Neural cell (in vitro differentiated cells): Measurements from ENCODE around the gene ASCC1.

Experiments
- POLR2AphosphoS5 ChIP-seq: IDR thresholded peaks from 2 replicates; pipeline ENCODE4 v1.6.1; 2012
- TF ChIP-seq, protein P1 (sequence below): fragments of 450-650 bp; IDR thresholded peaks from 2 replicates; pipeline ENCODE4 v1.5.1; 2014; ENCODE audit warnings: antibody characterized with exemption, mild to moderate bottlenecking, moderate library complexity; ENCODE audit not compliant: poor library complexity, severe bottlenecking

DNA sequence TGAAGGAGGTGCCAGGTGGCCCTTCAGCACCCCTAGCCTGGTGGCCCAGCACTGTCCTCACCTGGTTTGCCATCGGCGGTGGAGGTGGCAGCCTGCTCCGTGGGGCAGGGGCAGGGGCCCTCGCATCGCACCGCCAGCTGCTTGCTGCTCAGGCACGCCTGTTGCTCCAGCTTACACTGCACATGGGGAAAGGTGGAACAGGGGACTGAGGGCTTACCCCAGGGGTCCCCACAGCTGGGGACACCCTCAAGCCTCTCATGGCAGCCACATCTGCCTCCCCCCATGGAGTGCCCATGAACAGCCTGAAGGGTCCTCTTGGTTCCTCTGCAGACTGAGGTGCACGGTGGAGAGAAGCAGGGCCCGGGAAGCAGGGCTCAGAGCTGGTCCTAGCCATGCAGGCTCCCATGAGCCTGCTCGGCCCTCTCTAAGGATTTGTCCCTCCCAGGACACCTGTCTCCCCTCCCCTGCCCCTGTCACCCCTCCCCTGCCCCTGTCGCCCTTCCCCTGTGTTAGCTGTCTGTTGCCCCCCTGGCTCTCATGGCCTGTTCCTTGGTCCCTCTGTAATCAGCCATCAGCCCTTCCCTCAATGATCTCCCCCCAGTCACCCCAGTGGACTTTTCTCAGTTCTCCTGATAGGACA lies 147.8 kb downstream of the ASCC1 start:
- TF ChIP-seq, protein P1, sequence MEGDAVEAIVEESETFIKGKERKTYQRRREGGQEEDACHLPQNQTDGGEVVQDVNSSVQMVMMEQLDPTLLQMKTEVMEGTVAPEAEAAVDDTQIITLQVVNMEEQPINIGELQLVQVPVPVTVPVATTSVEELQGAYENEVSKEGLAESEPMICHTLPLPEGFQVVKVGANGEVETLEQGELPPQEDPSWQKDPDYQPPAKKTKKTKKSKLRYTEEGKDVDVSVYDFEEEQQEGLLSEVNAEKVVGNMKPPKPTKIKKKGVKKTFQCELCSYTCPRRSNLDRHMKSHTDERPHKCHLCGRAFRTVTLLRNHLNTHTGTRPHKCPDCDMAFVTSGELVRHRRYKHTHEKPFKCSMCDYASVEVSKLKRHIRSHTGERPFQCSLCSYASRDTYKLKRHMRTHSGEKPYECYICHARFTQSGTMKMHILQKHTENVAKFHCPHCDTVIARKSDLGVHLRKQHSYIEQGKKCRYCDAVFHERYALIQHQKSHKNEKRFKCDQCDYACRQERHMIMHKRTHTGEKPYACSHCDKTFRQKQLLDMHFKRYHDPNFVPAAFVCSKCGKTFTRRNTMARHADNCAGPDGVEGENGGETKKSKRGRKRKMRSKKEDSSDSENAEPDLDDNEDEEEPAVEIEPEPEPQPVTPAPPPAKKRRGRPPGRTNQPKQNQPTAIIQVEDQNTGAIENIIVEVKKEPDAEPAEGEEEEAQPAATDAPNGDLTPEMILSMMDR, result no peak
- TF ChIP-seq POLR2AphosphoS5, result no peak
